ENCODE results near the gene TEDC1.

GRCh38 chr14:105500726-105501101 lies 9.7 kb downstream of the TEDC1 start:
- TF ChIP-seq CTCF (IDR thresholded peaks at IDR 0.05) (no peak), POLR2A (IDR thresholded peaks at IDR 0.05) (no peak)
